ENCODE measurements around the gene TUBB3. TPM values are rescaled to one million over a fixed set of nuclear protein-coding genes. Genes with fewer than 3 reads are reported as not detected.

Gene TUBB3
- total RNA-seq, 1 donor, result 95.9 TPM

GRCh38 chr16:89919535-89920406 is 3.4 kb upstream of the TUBB3 start:
- H3K4me3 ChIP-seq (ENCODE audit: low read depth, low read length), result no peak overlapping the region
- no peak for TF ChIP-seq CTCF (IDR thresholded peaks at IDR 0.05; ENCODE audit: insufficient read depth, low read depth, low read length)
- no peak for DNase-seq (ENCODE audit: low read depth)

- H3K4me3 ChIP-seq (ENCODE audit: low read depth, low read length), result no peak overlapping the region
Observed at GRCh38 chr16:89920723-89921122, 2.4 kb upstream of the TUBB3 start.

GRCh38 chr16:89921131-89921701 is 1.9 kb upstream of the TUBB3 start:
- DNase-seq (ENCODE audit: low read depth), result no peak

More at GRCh38 chr16:89920723-89921122, 2.4 kb upstream of the TUBB3 start:
- peak; percentile 22 for DNase-seq (ENCODE audit: low read depth)
- no peak for TF ChIP-seq CTCF (IDR thresholded peaks at IDR 0.05; ENCODE audit: insufficient read depth, low read depth, low read length)

GRCh38 chr16:89921702-89922476 is 1.3 kb upstream of the TUBB3 start:
- H3K4me3 ChIP-seq (ENCODE audit: low read depth, low read length), result peak overlapping the region; percentile 80
- peak; percentile 95 for DNase-seq (ENCODE audit: low read depth)
- TF ChIP-seq CTCF (IDR thresholded peaks at IDR 0.05; ENCODE audit: insufficient read depth, low read depth, low read length), result no peak

More at GRCh38 chr16:89921131-89921701, 1.9 kb upstream of the TUBB3 start:
- H3K4me3 ChIP-seq (ENCODE audit: low read depth, low read length), result peak overlapping the region; percentile 18
- no peak for TF ChIP-seq CTCF (IDR thresholded peaks at IDR 0.05; ENCODE audit: insufficient read depth, low read depth, low read length)

GRCh38 chr16:89922477-89922883 is 662 bp upstream of the TUBB3 start:
- DNase-seq (ENCODE audit: low read depth), result peak; percentile 92
- H3K4me3 ChIP-seq (ENCODE audit: low read depth, low read length), result peak overlapping the region; percentile 80
- TF ChIP-seq CTCF (IDR thresholded peaks at IDR 0.05; ENCODE audit: insufficient read depth, low read depth, low read length), result no peak

GRCh38 chr16:89923640-89924296 is 626 bp downstream of the TUBB3 start:
- H3K4me3 ChIP-seq (ENCODE audit: low read depth, low read length), result peak overlapping the region; percentile 64
- no peak for TF ChIP-seq CTCF (IDR thresholded peaks at IDR 0.05; ENCODE audit: insufficient read depth, low read depth, low read length)
- no peak for DNase-seq (ENCODE audit: low read depth)

Measured in fibroblast of villous mesenchyme (primary cell).